Epithelial cell of esophagus (primary cell): ENCODE data around the gene EXOSC3.
"Not testable (repeated sequence)": the region's sequence is repeated elsewhere in the genome, so short reads cannot be mapped to it uniquely, and the experiment has no call there.

Experiments
- DNase-seq: peaks from one replicate; pipeline ENCODE4 v3.0.0; 2010; ENCODE audit warnings: low read depth
- H3K4me3 ChIP-seq: 2 replicates; pipeline ENCODE4 v1.5.1; 2011; ENCODE audit warnings: mild to moderate bottlenecking, low read length, control low read depth
- CTCF ChIP-seq: IDR thresholded peaks from 2 replicates; pipeline ENCODE4 v1.5.1; 2011; ENCODE audit warnings: low read depth, mild to moderate bottlenecking, low read length, control low read depth, inconsistent platforms; ENCODE audit not compliant: insufficient read depth; ENCODE audit errors: missing control alignments

EXOSC3 gene

GRCh38 chr9:37752642-37753488 lies 32.0 kb downstream of the EXOSC3 start:
- TF ChIP-seq CTCF, result no peak
- peak overlapping the region; percentile 97 for H3K4me3 ChIP-seq
- DNase-seq, result no peak

- H3K4me3 ChIP-seq, DNase-seq: not testable (repeated sequence)
Observed at GRCh38 chr9:37752112-37752511, 32.8 kb downstream of the EXOSC3 start.

- DNase-seq, H3K4me3 ChIP-seq: not testable (repeated sequence)
Observed at GRCh38 chr9:37751704-37752103, 33.2 kb downstream of the EXOSC3 start.

GRCh38 chr9:37751186-37751585 lies 33.7 kb downstream of the EXOSC3 start:
- TF ChIP-seq CTCF, result no peak
- no peak overlapping the region for H3K4me3 ChIP-seq
- DNase-seq, result no peak

GRCh38 chr9:37749129-37749528 lies 35.7 kb downstream of the EXOSC3 start:
- no peak for TF ChIP-seq CTCF
- H3K4me3 ChIP-seq, result no peak overlapping the region
- no peak for DNase-seq

- peak; percentile 99 for TF ChIP-seq CTCF
- H3K4me3 ChIP-seq, result no peak overlapping the region
- DNase-seq, result peak; percentile 74
Observed at GRCh38 chr9:37747271-37747753, 37.6 kb downstream of the EXOSC3 start.

GRCh38 chr9:37746448-37747270 lies 38.2 kb downstream of the EXOSC3 start:
- no peak for DNase-seq
- no peak for TF ChIP-seq CTCF
- no peak overlapping the region for H3K4me3 ChIP-seq
